ENCODE results near the gene KDM4B. TPM values are rescaled to one million over a fixed set of nuclear protein-coding genes. Genes with fewer than 3 reads are reported as not detected.

KDM4B gene
- total and polyA plus RNA-seq, 2 of the 8 experiments (the other 6 are each of a cell fraction or from before 2014, with no cell fraction given) = 12.0 to 31.9 TPM

- TF ChIP-seq KDM5A (IDR thresholded peaks at IDR 0.05; ENCODE audit: low read length) (no peak), SIN3A (conservative IDR thresholded peaks at IDR 0.05 in 1 of 2, IDR thresholded peaks at IDR 0.05 in 1 of 2; ENCODE audit: low read depth in 1 of 2, low read length in 2 of 2) (no peak)
Measured at GRCh38 chr19:4930664-4931063, 38.2 kb upstream of the KDM4B start (continued).
